ENCODE measurements around the gene FGD4. TPM values are rescaled to one million over a fixed set of nuclear protein-coding genes. Genes with fewer than 3 reads are reported as not detected.

FGD4 gene
- total RNA-seq, 4 donors from 2014 or later: 13.8 to 34.6 (median 20.8) TPM

DNA sequence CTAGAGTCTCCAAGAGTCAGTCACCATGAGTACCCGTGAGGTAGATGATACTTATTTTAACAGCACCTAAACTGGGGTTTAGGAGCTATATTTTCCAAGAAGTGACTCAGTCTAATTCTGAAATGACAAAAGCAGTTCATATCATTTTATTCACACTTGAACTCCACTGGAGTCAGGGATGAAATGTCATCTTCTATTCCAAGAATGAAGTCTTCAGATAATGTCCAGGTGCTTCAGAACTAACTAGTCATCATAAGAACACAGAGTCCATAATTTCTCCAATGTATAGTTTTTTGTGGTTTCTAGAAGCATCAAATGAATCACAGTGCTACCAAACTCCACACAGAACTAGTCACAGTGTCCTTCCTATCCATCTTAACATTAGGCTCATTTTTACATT, 293.0 kb downstream of the FGD4 start:
- H3K9me3 ChIP-seq: no peaks in the 10 kb centered on the region
- no peaks in the 10 kb centered on the region for H3K27me3 ChIP-seq
- H3K36me3 ChIP-seq: no peaks in the 10 kb centered on the region
- no peak overlapping the region for H3K4me3 ChIP-seq
- no peak overlapping the region for H3K27ac ChIP-seq
- intact Hi-C loops (cut with DNase I; ENCODE audit: low total_unique reads): no loop called here
- DNase-seq: no peak
- H3K4me1 ChIP-seq: peaks cover 0 to 5% of the 10 kb centered on the region in 2 donors
- TF ChIP-seq POLR2A (IDR thresholded peaks at IDR 0.05) (no peak), CTCF (IDR thresholded peaks at IDR 0.05) (no peak)

- H3K27me3 ChIP-seq: no peaks in the 10 kb centered on the region
- H3K9me3 ChIP-seq: no peaks in the 10 kb centered on the region
- no peak overlapping the region for H3K27ac ChIP-seq
- TF ChIP-seq POLR2A (IDR thresholded peaks at IDR 0.05): no peak
- no peak overlapping the region for H3K4me3 ChIP-seq
- intact Hi-C loops (cut with DNase I; ENCODE audit: low total_unique reads): no loop called here
- no peak for DNase-seq
- H3K4me1 ChIP-seq: peaks cover 0 to 5% of the 10 kb centered on the region in 2 donors
- H3K36me3 ChIP-seq: no peaks in the 10 kb centered on the region
Measured at GRCh38 chr12:32693036-32693435, 293.7 kb downstream of the FGD4 start.

Small RNAs within 50 kb of the gene (small RNA-seq; reads per million reads assigned to genes)
- gene RF00019: not detected
- not detected for gene RNU6-494P
